CD14-positive monocyte (primary cell): ENCODE data around the gene CNIH3. TPM values are rescaled to one million over a fixed set of nuclear protein-coding genes. Genes with fewer than 3 reads are reported as not detected.

ENCODE experiments used
- DNase-seq, 3 donors: peaks; one replicate each; pipeline ENCODE4 v3.0.0-alpha.2; 2011 to 2022
- H2AFZ ChIP-seq: 2 replicates; pipeline ENCODE4 v1.6.0; 2012; ENCODE audit warnings: mild to moderate bottlenecking, low read depth, low read length, inconsistent platforms; ENCODE audit not compliant: insufficient read depth, poor library complexity, severe bottlenecking
- H3K27ac ChIP-seq, 2 donors: 1 replicate in 1 of 2; 2 replicates in 1 of 2; pipeline ENCODE4 v1.5.1; 2012 to 2013; ENCODE audit warnings: low read length in 2 of 2, control low read depth in 1 of 2, inconsistent platforms in 1 of 2, low read depth in 1 of 2, mild to moderate bottlenecking in 1 of 2
- H3K27me3 ChIP-seq, 2 donors: one replicate each; pipeline versions ENCODE4 v1.6.0 to v1.6.1; 2011 to 2013; ENCODE audit warnings: low read length in 2 of 2; ENCODE audit not compliant: control insufficient read depth in 2 of 2, insufficient read depth in 2 of 2
- H3K36me3 ChIP-seq, 2 donors: replicated peaks in 1 of 2; 1 replicate in 1 of 2; 2 replicates in 1 of 2; pipeline versions ENCODE4 v1.5.1 to v1.6.1; 2012 to 2013; ENCODE audit warnings: low read length in 2 of 2, control low read depth in 1 of 2, inconsistent platforms in 1 of 2, mild to moderate bottlenecking in 1 of 2; ENCODE audit not compliant: insufficient read depth in 2 of 2, control insufficient read depth in 1 of 2
- H3K4me1 ChIP-seq, 2 donors: 1 replicate in 1 of 2; 2 replicates in 1 of 2; pipeline versions ENCODE4 v1.5.1 to v1.6.1; 2012 to 2013; ENCODE audit warnings: low read length in 2 of 2, control low read depth in 1 of 2, inconsistent platforms in 1 of 2, mild to moderate bottlenecking in 1 of 2, moderate library complexity in 1 of 2; ENCODE audit not compliant: insufficient read depth in 2 of 2, control insufficient read depth in 1 of 2
- H3K4me2 ChIP-seq: replicated peaks from 2 replicates; pipeline ENCODE3; 2012; ENCODE audit warnings: low read length, moderate library complexity, mild to moderate bottlenecking; ENCODE audit not compliant: poor library complexity, severe bottlenecking; ENCODE audit errors: extremely low read depth
- H3K4me3 ChIP-seq, 3 experiments: fragments of 200-600 bp in 1 of 3; sonication (generic) in 1 of 3; replicated peaks in 1 of 3; 1 replicate in 2 of 3; 2 replicates in 1 of 3; pipeline ENCODE4 v1.5.1; 2011 to 2013; ENCODE audit warnings: low read length in 3 of 3, mild to moderate bottlenecking in 3 of 3, control low read depth in 2 of 3, low read depth in 2 of 3, inconsistent platforms in 1 of 3, moderate library complexity in 1 of 3
- H3K79me2 ChIP-seq: 2 replicates; pipeline ENCODE4 v1.6.0; 2012; ENCODE audit warnings: mild to moderate bottlenecking, control low read depth, inconsistent platforms, low read length, moderate library complexity; ENCODE audit not compliant: insufficient read depth
- H3K9ac ChIP-seq: 2 replicates; pipeline ENCODE4 v1.6.0; 2017; ENCODE audit warnings: low read length, mild to moderate bottlenecking; ENCODE audit not compliant: insufficient read depth, poor library complexity, severe bottlenecking
- H3K9me3 ChIP-seq, 2 donors: replicated peaks in 1 of 2; 1 replicate in 1 of 2; 2 replicates in 1 of 2; pipeline versions ENCODE4 v1.5.1 to v1.6.1; 2012 to 2013; ENCODE audit warnings: low read length in 2 of 2, control low read depth in 1 of 2; ENCODE audit not compliant: control insufficient read depth in 1 of 2, insufficient read depth in 1 of 2
- H4K20me1 ChIP-seq: 2 replicates; pipeline ENCODE4 v1.6.0; 2012; ENCODE audit warnings: mild to moderate bottlenecking, low read length, control low read depth, moderate library complexity; ENCODE audit not compliant: insufficient read depth
- H3K27ac Mint-ChIP-seq, 7 donors: one replicate each; pipeline ENCODE4 v1.8.0; 2020; ENCODE audit warnings: mild to moderate bottlenecking in 7 of 7, mixed read lengths in 7 of 7, moderate library complexity in 6 of 7, inconsistent platforms in 2 of 7
- H3K27me3 Mint-ChIP-seq, 3 donors: one replicate each; pipeline ENCODE4 v1.8.0; 2021 to 2022; ENCODE audit warnings: low read depth in 3 of 3, mild to moderate bottlenecking in 3 of 3, mixed read lengths in 3 of 3, moderate library complexity in 3 of 3, inconsistent platforms in 1 of 3
- H3K36me3 Mint-ChIP-seq, 2 donors: one replicate each; pipeline ENCODE4 v1.8.0; 2020; ENCODE audit warnings: mixed read lengths in 2 of 2, inconsistent platforms in 1 of 2, mild to moderate bottlenecking in 1 of 2
- H3K4me1 Mint-ChIP-seq: one replicate; pipeline ENCODE4 v1.8.0; 2020; ENCODE audit warnings: mild to moderate bottlenecking, mixed read lengths
- H3K4me3 Mint-ChIP-seq, 2 donors: one replicate each; pipeline ENCODE4 v1.8.0; 2020; ENCODE audit warnings: mild to moderate bottlenecking in 2 of 2, mixed read lengths in 2 of 2, moderate library complexity in 1 of 2
- H3K9me3 Mint-ChIP-seq, 7 donors: one replicate each; pipeline ENCODE4 v1.8.0; 2020 to 2022; ENCODE audit warnings: mixed read lengths in 7 of 7, mild to moderate bottlenecking in 6 of 7, moderate library complexity in 6 of 7, inconsistent platforms in 2 of 7
- CTCF ChIP-seq: fragments of 200-600 bp; IDR thresholded peaks from one replicate; pipeline ENCODE4 v1.8.0; 2022; ENCODE audit warnings: antibody characterized with exemption, mild to moderate bottlenecking
- WGBS: methylation state at CpG from one replicate; pipeline ENCODE4 v1.1.5; 2013; ENCODE audit warnings: missing lambda C conversion rate; ENCODE audit not compliant: insufficient coverage; 5-methylcytosine and 5-hydroxymethylcytosine counted together
- intact Hi-C, 2 donors: fragments of 100-400 bp; cut with micrococcal nuclease; formaldehyde crosslinking; loops; one replicate each; pipeline versions ENCODE4 v1.15.0 to v1.15.1; 2023
- polyA plus RNA-seq, 3 donors: library from polyadenylated mRNA; depleted of rRNA in 1 of 3; unstranded in 2 of 3; stranded (reverse) in 1 of 3; fragments of 300-500 nt in 2 of 3; fragments of >200 nt in 1 of 3; fragmentation: Illumina TruSeq in 2 of 3; gene quantifications; 1 replicate in 2 of 3; 2 replicates in 1 of 3; pipeline ENCODE4 v1.2.3, GENCODE V29; 2012 to 2021

Gene CNIH3
- polyA plus RNA-seq, 3 donors, result 0.37 TPM; not detected in 2

DNA sequence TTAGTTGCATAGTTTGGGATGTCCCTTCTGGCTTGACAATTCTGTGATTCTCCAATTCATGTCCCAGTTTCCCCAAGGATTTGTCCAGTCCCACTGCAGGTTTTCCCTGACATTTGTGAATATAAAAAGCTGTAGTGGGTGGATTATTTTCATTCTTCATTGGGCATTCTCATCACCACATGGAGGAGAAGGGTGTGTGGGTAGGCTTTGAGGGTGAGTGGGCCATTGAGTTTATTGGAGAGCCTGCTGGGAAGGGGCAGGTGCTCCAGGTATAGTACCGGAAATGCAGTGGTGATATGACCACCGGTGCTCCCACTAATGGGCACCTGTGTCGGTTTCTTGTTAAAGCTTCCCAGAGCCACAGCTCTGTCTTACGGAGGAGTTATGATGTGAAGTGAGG is 74.5 kb downstream of the CNIH3 start:
- intact Hi-C loops, result no loop called here
- Mint-ChIP-seq H3K4me1 (peaks cover 4% of the 10 kb centered on the region), H3K9me3 (peaks cover 0 to 10% (median 0%) of the 10 kb centered on the region in 7 donors), H3K27ac (no peak overlapping the region), H3K27me3 (peaks cover 2 to 10% (median 6%) of the 10 kb centered on the region in 3 donors), H3K4me3 (no peak overlapping the region), H3K36me3 (no peaks in the 10 kb centered on the region)
- H3K4me1 ChIP-seq, result no peaks in the 10 kb centered on the region
- H3K4me2 ChIP-seq, result no peak overlapping the region
- no peaks in the 10 kb centered on the region for H3K9me3 ChIP-seq
- H4K20me1 ChIP-seq, result no peaks in the 10 kb centered on the region
- no peak overlapping the region for H3K9ac ChIP-seq
- no peaks in the 10 kb centered on the region for H3K36me3 ChIP-seq
- H2AFZ ChIP-seq, result no peak overlapping the region
- no peak overlapping the region for H3K27ac ChIP-seq
- 91% methylated on average over 4 of the region's 4 CpGs for WGBS
- H3K79me2 ChIP-seq, result no peaks in the 10 kb centered on the region
- H3K27me3 ChIP-seq, result no peaks in the 10 kb centered on the region
- DNase-seq, result no peak
- no peak for TF ChIP-seq CTCF
- no peak overlapping the region for H3K4me3 ChIP-seq

GRCh38 chr1:224691148-224691925 is 75.2 kb downstream of the CNIH3 start:
- no peak for DNase-seq
- H3K27ac ChIP-seq, result no peak overlapping the region
- no peak overlapping the region for H3K4me3 Mint-ChIP-seq

More at GRCh38 chr1:224691148-224691925, 75.2 kb downstream of the CNIH3 start:
- WGBS, result 50% methylated on average over 2 of the region's 4 CpGs
- H3K9me3 Mint-ChIP-seq, result peaks cover 0 to 7% (median 0%) of the 10 kb centered on the region in 7 donors
- H3K36me3 Mint-ChIP-seq, result no peaks in the 10 kb centered on the region
- Histone ChIP-seq H3K27me3 (no peaks in the 10 kb centered on the region), H3K9ac (no peak overlapping the region), H3K4me1 (no peaks in the 10 kb centered on the region), H4K20me1 (no peaks in the 10 kb centered on the region), H3K4me2 (no peak overlapping the region), H3K4me3 (no peak overlapping the region), H3K9me3 (no peaks in the 10 kb centered on the region), H3K36me3 (no peaks in the 10 kb centered on the region), H2AFZ (no peak overlapping the region), H3K79me2 (no peaks in the 10 kb centered on the region)
- H3K4me1 Mint-ChIP-seq, result peaks cover 4% of the 10 kb centered on the region
- intact Hi-C loops, result no loop called here
- TF ChIP-seq CTCF, result no peak
- peaks cover 2 to 10% (median 7%) of the 10 kb centered on the region in 3 donors for H3K27me3 Mint-ChIP-seq
- no peak overlapping the region for H3K27ac Mint-ChIP-seq
